Measurements from ENCODE around the gene PDS5A. TPM values are rescaled to one million over a fixed set of nuclear protein-coding genes. Genes with fewer than 3 reads are reported as not detected.

The PDS5A gene
- total and polyA plus RNA-seq, 2 experiments from 2014 or later: 19.2 to 37.8 TPM

GRCh38 chr4:39855909-39856512, 121.7 kb downstream of the PDS5A start:
- Histone ChIP-seq H3K4me3 (no peak overlapping the region), H3K4me1 (ENCODE audit: low read depth) (no peaks in the 10 kb centered on the region), H3K9me3 (ENCODE audit: low read depth) (no peaks in the 10 kb centered on the region), H3K36me3 (peaks cover 18% of the 10 kb centered on the region), H3K27ac (no peak overlapping the region), H3K27me3 (no peaks in the 10 kb centered on the region)
- no peak for TF ChIP-seq CTCF (IDR thresholded peaks at IDR 0.05; ENCODE audit: low read depth, low read length)
- peak in 1 of 2 donors; percentile 13 for DNase-seq (ENCODE audit: low read depth in 1 of 2, low spot score in 1 of 2)

DNA sequence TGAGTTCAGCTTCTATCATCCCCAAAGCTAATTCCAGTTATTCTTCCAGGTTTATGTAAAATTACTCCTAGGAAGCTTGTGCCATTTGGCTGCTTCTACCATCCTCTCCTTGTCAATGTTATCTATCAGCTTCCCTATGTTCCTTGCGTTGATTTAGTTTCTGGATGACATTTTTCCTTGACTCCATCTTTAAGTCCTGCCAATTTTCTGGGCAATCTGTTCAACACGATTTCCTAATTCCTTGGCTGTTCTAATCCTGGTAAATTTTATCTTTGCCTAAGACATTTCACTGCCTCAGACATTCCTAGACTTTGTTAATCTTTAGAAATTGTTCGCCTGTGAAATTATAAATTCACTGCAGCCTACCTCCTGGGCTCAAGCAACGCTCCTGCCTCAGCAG, 125.1 kb downstream of the PDS5A start:
- peak overlapping the region; percentile 51 for H3K27ac ChIP-seq
- no peaks in the 10 kb centered on the region for H3K9me3 ChIP-seq (ENCODE audit: low read depth)
- no peaks in the 10 kb centered on the region for H3K27me3 ChIP-seq
- H3K4me3 ChIP-seq: no peak overlapping the region
- DNase-seq (ENCODE audit: low read depth in 1 of 2, low spot score in 1 of 2): peak in 1 of 2 donors; percentile 42
- peaks cover 23% of the 10 kb centered on the region for H3K36me3 ChIP-seq
- no peak for TF ChIP-seq CTCF (IDR thresholded peaks at IDR 0.05; ENCODE audit: low read depth, low read length)
- no peaks in the 10 kb centered on the region for H3K4me1 ChIP-seq (ENCODE audit: low read depth)

GRCh38 chr4:39850727-39851126, 127.0 kb downstream of the PDS5A start:
- peaks cover 27% of the 10 kb centered on the region for H3K36me3 ChIP-seq
- DNase-seq (ENCODE audit: low read depth in 1 of 2, low spot score in 1 of 2): no peak
- no peaks in the 10 kb centered on the region for H3K27me3 ChIP-seq
- H3K9me3 ChIP-seq (ENCODE audit: low read depth): no peaks in the 10 kb centered on the region
- TF ChIP-seq CTCF (IDR thresholded peaks at IDR 0.05; ENCODE audit: low read depth, low read length): no peak
- no peak overlapping the region for H3K27ac ChIP-seq
- H3K4me1 ChIP-seq (ENCODE audit: low read depth): no peaks in the 10 kb centered on the region
- H3K4me3 ChIP-seq: no peak overlapping the region

- DNase-seq (ENCODE audit: low read depth in 1 of 2, low spot score in 1 of 2): no peak
- no peak for TF ChIP-seq CTCF (IDR thresholded peaks at IDR 0.05; ENCODE audit: low read depth, low read length)
- Histone ChIP-seq H3K4me1 (ENCODE audit: low read depth) (no peaks in the 10 kb centered on the region), H3K9me3 (ENCODE audit: low read depth) (no peaks in the 10 kb centered on the region), H3K4me3 (no peak overlapping the region), H3K36me3 (peaks cover 55% of the 10 kb centered on the region), H3K27me3 (no peaks in the 10 kb centered on the region), H3K27ac (no peak overlapping the region)
Measured at GRCh38 chr4:39846705-39847104, 131.0 kb downstream of the PDS5A start.

DNA sequence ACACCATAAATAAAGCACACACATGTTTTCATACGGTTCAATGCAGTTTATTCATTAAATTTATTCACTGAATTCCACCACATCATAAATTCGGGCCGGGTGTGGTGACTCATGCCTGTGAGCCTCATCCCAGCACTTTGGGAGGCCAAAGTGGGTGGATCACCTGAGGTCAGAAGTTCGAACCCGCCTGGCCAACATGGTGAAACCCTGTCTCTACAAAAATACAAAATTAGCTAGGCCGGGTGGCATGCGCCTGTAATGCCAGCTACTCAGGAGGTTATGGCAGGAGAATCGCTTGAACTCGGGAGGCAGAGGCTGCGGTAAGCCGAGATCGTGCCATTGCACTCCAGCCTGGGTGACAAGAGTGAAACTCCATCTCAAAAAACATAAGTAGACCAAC, 131.6 kb downstream of the PDS5A start:
- DNase-seq (ENCODE audit: low read depth in 1 of 2, low spot score in 1 of 2): no peak
- no peak for TF ChIP-seq CTCF (IDR thresholded peaks at IDR 0.05; ENCODE audit: low read depth, low read length)
- Histone ChIP-seq H3K4me3 (no peak overlapping the region), H3K36me3 (peaks cover 58% of the 10 kb centered on the region), H3K9me3 (ENCODE audit: low read depth) (no peaks in the 10 kb centered on the region), H3K27me3 (no peaks in the 10 kb centered on the region), H3K27ac (no peak overlapping the region), H3K4me1 (ENCODE audit: low read depth) (no peaks in the 10 kb centered on the region)
